PC-3 (cell line): ENCODE measurements around the gene USP25. TPM values are rescaled to one million over a fixed set of nuclear protein-coding genes. Genes with fewer than 3 reads are reported as not detected.

Experiments used
- ATAC-seq: fragments of 200-7000 bp; cut with Tn5 transposase; 2 replicates; pipeline ENCODE4 v1.9.1; 2020; ENCODE audit warnings: mild to moderate bottlenecking, moderate library complexity
- BruUV-seq: library from RNA; stranded (reverse); fragments of 400-500 nt; replicated peaks from 2 replicates; lab custom pipeline; 2021; lab: Mats Ljungman, UMichigan
- CTCF ChIA-PET: fragments of 300-600 bp; sonication (Branson Sonifier 250); formaldehyde crosslinking; loops from one replicate; lab custom pipeline; 2022; ENCODE audit warnings: antibody characterized with exemption; lab: Charles Lee
- POLR2A ChIA-PET: fragments of 300-600 bp; sonication (Branson Sonifier 250); formaldehyde crosslinking; loops from one replicate; lab custom pipeline; 2022; ENCODE audit warnings: antibody characterized with exemption; ENCODE audit not compliant: unreplicated experiment; lab: Charles Lee
- DNase-seq: peaks from one replicate; pipeline ENCODE4 v3.0.0-alpha.2; 2015
- H2AFZ ChIP-seq: fragments of 300-600 bp; sonication (generic); 2 replicates; pipeline ENCODE4 v1.6.0; 2016; ENCODE audit warnings: antibody characterized with exemption, low read length
- H3F3A ChIP-seq: fragments of 300-600 bp; sonication (generic); one replicate; pipeline ENCODE4 v1.6.0; 2017; ENCODE audit warnings: antibody characterized with exemption, low read length, control low read depth, mild to moderate bottlenecking; ENCODE audit not compliant: unreplicated experiment
- H3K27ac ChIP-seq: fragments of 300-600 bp; sonication (generic); 2 replicates; pipeline ENCODE4 v1.5.1; 2016; ENCODE audit warnings: mild to moderate bottlenecking, low read length
- H3K27me3 ChIP-seq: fragments of 300-600 bp; sonication (generic); 2 replicates; pipeline ENCODE4 v1.6.1; 2016; ENCODE audit warnings: low read length, mixed read lengths
- H3K36me3 ChIP-seq: fragments of 300-600 bp; sonication (generic); 2 replicates; pipeline ENCODE4 v1.6.1; 2016; ENCODE audit warnings: low read depth, mixed run types, low read length, mixed read lengths
- H3K4me1 ChIP-seq: fragments of 300-600 bp; sonication (generic); 2 replicates; pipeline ENCODE4 v1.5.1; 2016; ENCODE audit warnings: low read length; ENCODE audit not compliant: insufficient read depth
- H3K4me2 ChIP-seq: fragments of 300-600 bp; sonication (generic); 2 replicates; pipeline ENCODE4 v1.6.0; 2016; ENCODE audit warnings: low read length
- H3K4me3 ChIP-seq: fragments of 300-600 bp; sonication (generic); 2 replicates; pipeline ENCODE4 v1.5.1; 2016; ENCODE audit warnings: mild to moderate bottlenecking, low read length, mixed read lengths
- H3K79me2 ChIP-seq: fragments of 300-600 bp; sonication (generic); 2 replicates; pipeline ENCODE4 v1.6.1; 2017; ENCODE audit warnings: low read length, mixed read lengths
- H3K9ac ChIP-seq: fragments of 300-600 bp; sonication (generic); 2 replicates; pipeline ENCODE4 v1.6.0; 2016; ENCODE audit warnings: mild to moderate bottlenecking, low read length
- H3K9me2 ChIP-seq: fragments of 300-600 bp; sonication (generic); replicated peaks from 2 replicates; pipeline ENCODE4 v1.6.1; 2016; ENCODE audit warnings: mixed run types, low read length, mixed read lengths
- H3K9me3 ChIP-seq: fragments of 300-600 bp; sonication (generic); 2 replicates; pipeline ENCODE4 v1.6.1; 2016; ENCODE audit warnings: low read length, mixed read lengths
- H4K20me1 ChIP-seq: fragments of 300-600 bp; sonication (generic); 2 replicates; pipeline ENCODE4 v1.6.1; 2016; ENCODE audit warnings: low read length, mixed read lengths
- EZH2 ChIP-seq: fragments of 300-600 bp; sonication (generic); IDR thresholded peaks from one replicate; pipeline ENCODE4 v1.6.1; 2017; ENCODE audit warnings: antibody characterized with exemption, mild to moderate bottlenecking, low read length; ENCODE audit not compliant: unreplicated experiment
- EZH2phosphoT487 ChIP-seq: fragments of 300-600 bp; sonication (generic); IDR thresholded peaks from 2 replicates; pipeline ENCODE4 v1.6.1; 2018; ENCODE audit warnings: mild to moderate bottlenecking, antibody characterized with exemption, low read length, borderline replicate concordance
- intact Hi-C: fragments of 100-400 bp; cut with micrococcal nuclease; formaldehyde crosslinking; loops from 2 replicates; pipeline ENCODE4 v1.9.0; 2023
- total RNA-seq: library from RNA; depleted of rRNA; stranded (reverse); fragments of >200 nt; gene quantifications from 2 replicates; pipeline ENCODE4 v1.2.3, GENCODE V29; 2014
- TF ChIP-seq, protein P1 (sequence below): fragments of 300-600 bp; sonication (generic); conservative IDR thresholded peaks from 2 replicates; pipeline ENCODE4 v1.5.1; 2017; ENCODE audit warnings: antibody characterized with exemption, low read depth, mild to moderate bottlenecking, low read length

Gene USP25
- total RNA-seq, 1 experiment from 2014 or later = 54.4 TPM

GRCh38 chr21:15731243-15731613, 1.4 kb downstream of the USP25 start:
- Histone ChIP-seq H2AFZ (no peak overlapping the region), H3K4me3 (peak overlapping the region; percentile 85), H4K20me1 (peaks cover 45% of the 10 kb centered on the region), H3K4me1 (peaks cover 29% of the 10 kb centered on the region), H3K36me3 (no peaks in the 10 kb centered on the region), H3K4me2 (peak overlapping the region; percentile 88), H3K79me2 (peaks cover 60% of the 10 kb centered on the region), H3K9ac (peak overlapping the region; percentile 89), H3K27ac (peak overlapping the region; percentile 58), H3F3A (no peaks in the 10 kb centered on the region), H3K27me3 (no peaks in the 10 kb centered on the region), H3K9me2 (no peaks in the 10 kb centered on the region), H3K9me3 (no peaks in the 10 kb centered on the region)
- intact Hi-C loops = loop anchor here (5.0 to 10.0 kb wide), 2 partner anchors 676 to 1349 kb away; partner anchors contain the start of gene HSPA13
- TF ChIP-seq EZH2 = no peak
- TF ChIP-seq, protein P1, sequence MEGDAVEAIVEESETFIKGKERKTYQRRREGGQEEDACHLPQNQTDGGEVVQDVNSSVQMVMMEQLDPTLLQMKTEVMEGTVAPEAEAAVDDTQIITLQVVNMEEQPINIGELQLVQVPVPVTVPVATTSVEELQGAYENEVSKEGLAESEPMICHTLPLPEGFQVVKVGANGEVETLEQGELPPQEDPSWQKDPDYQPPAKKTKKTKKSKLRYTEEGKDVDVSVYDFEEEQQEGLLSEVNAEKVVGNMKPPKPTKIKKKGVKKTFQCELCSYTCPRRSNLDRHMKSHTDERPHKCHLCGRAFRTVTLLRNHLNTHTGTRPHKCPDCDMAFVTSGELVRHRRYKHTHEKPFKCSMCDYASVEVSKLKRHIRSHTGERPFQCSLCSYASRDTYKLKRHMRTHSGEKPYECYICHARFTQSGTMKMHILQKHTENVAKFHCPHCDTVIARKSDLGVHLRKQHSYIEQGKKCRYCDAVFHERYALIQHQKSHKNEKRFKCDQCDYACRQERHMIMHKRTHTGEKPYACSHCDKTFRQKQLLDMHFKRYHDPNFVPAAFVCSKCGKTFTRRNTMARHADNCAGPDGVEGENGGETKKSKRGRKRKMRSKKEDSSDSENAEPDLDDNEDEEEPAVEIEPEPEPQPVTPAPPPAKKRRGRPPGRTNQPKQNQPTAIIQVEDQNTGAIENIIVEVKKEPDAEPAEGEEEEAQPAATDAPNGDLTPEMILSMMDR = no peak
- TF ChIP-seq EZH2phosphoT487 = no peak
- CTCF ChIA-PET = no interaction called here
- DNase-seq = peak; percentile 86
- peak; percentile 43 for ATAC-seq
- POLR2A ChIA-PET = no interaction called here
- BruUV-seq = TSS peak; percentile 44

DNA sequence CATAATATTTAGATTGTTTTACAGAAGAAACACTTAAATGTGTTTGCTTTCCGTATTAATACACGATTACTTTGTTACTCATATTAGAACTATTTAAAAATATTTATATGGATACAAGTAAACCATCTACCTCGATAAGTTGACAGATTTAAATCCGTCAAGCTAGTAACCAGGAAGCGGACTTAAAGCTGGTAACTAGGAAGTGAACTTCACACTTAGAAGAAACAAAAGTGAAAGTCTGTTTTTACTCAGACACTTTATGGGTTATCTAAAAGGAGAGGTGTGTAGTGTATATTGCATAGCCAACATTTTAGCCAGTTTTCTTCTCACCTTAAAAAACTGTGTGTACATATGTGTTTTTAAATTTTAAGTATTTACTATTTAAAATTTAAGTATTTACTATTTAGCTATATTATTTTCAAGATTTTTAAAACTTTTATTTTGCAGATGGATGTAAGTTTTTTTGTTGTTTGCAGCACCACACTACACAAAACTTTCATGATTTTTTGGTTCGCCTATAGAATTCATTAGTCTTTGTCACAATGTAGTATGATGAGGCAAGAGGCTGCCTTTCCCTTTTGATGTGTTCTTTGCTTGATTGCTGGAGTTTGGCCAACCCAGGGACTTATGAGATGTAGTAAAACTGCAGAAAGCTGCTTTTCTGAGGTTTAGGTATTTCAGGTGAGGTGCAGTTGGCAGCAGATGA, 2.7 kb downstream of the USP25 start:
- no TSS peak for BruUV-seq
- Histone ChIP-seq H3F3A (no peaks in the 10 kb centered on the region), H3K27me3 (no peaks in the 10 kb centered on the region), H3K36me3 (no peaks in the 10 kb centered on the region), H3K27ac (peak overlapping the region; percentile 58), H3K9me2 (no peaks in the 10 kb centered on the region), H3K9ac (peak overlapping the region; percentile 89; the same call in 1 of the 2 replicates), H2AFZ (no peak overlapping the region), H4K20me1 (peaks cover 52% of the 10 kb centered on the region), H3K4me2 (peak overlapping the region; percentile 88), H3K4me3 (peak overlapping the region; percentile 85), H3K79me2 (peaks cover 72% of the 10 kb centered on the region), H3K4me1 (peaks cover 33% of the 10 kb centered on the region), H3K9me3 (no peaks in the 10 kb centered on the region)
- TF ChIP-seq, protein P1 = no peak
- TF ChIP-seq EZH2phosphoT487 (no peak), EZH2 (no peak)
- ChIA-PET POLR2A (no interaction called here), CTCF (no interaction called here)
- intact Hi-C loops = loop anchor here (1.0 to 10.0 kb wide), 3 partner anchors 94 to 1350 kb away; partner anchors contain the start of gene HSPA13
- peak; percentile 5 for ATAC-seq
- peak; percentile 66 for DNase-seq

- H3K9ac ChIP-seq = no peak overlapping the region; the same call in 1 of the 2 replicates
- peaks cover 57% of the 10 kb centered on the region for H4K20me1 ChIP-seq
- CTCF ChIA-PET = no interaction called here
These were observed 3.2 kb downstream of the USP25 start for GRCh38 chr21:15732996-15733329.

More at GRCh38 chr21:15732996-15733329, 3.2 kb downstream of the USP25 start:
- Histone ChIP-seq H3K36me3 (no peaks in the 10 kb centered on the region), H2AFZ (no peak overlapping the region), H3K4me3 (peak overlapping the region; percentile 85), H3K4me2 (peak overlapping the region; percentile 88), H3F3A (no peaks in the 10 kb centered on the region), H3K27ac (no peak overlapping the region), H3K27me3 (no peaks in the 10 kb centered on the region), H3K79me2 (peaks cover 77% of the 10 kb centered on the region), H3K9me3 (no peaks in the 10 kb centered on the region), H3K9me2 (no peaks in the 10 kb centered on the region), H3K4me1 (peaks cover 34% of the 10 kb centered on the region)
- no peak for DNase-seq
- no TSS peak for BruUV-seq
- TF ChIP-seq, protein P1 = no peak
- TF ChIP-seq EZH2phosphoT487 (no peak), EZH2 (no peak)
- intact Hi-C loops = loop anchor here (1.0 to 10.0 kb wide), 3 partner anchors 93 to 1351 kb away; partner anchors contain the start of gene HSPA13
- no peak for ATAC-seq
- POLR2A ChIA-PET = no interaction called here
